Pancreas (tissue), 10 donors: ENCODE results near the gene SCAF8. TPM values are rescaled to one million over a fixed set of nuclear protein-coding genes. Genes with fewer than 3 reads are reported as not detected.
A peak's percentile ranks its signal among the peaks of the same experiment; 100 is the strongest.

Experiments
- ATAC-seq, 4 donors: fragments of 200-7000 bp; cut with Tn5 transposase; one replicate each; pipeline versions ENCODE4 v1.8.0 to v1.9.1; 2020; ENCODE audit warnings: mild to moderate bottlenecking in 4 of 4, moderate library complexity in 4 of 4
- DNase-seq, 6 donors: peaks; one replicate each; pipeline ENCODE4 v3.0.0-alpha.2; 2020
- FAIRE-seq: peaks from 2 replicates; lab custom pipeline; 2012; peaks lifted over from hg19 to GRCh38; lab: Jason Lieb, UNC
- H3K27ac ChIP-seq, 4 donors: fragments of 200-600 bp; sonication (generic); 1 replicate in 3 of 4; 2 replicates in 1 of 4; pipeline versions ENCODE4 v1.5.0 to v1.8.0; 2020
- H3K27me3 ChIP-seq, 4 donors: fragments of 200-600 bp; one replicate each; pipeline ENCODE4 v1.8.0; 2021
- H3K36me3 ChIP-seq, 3 donors: fragments of 200-600 bp; sonication (generic) in 1 of 3; one replicate each; pipeline versions ENCODE4 v1.5.0 to v1.8.0; 2020 to 2021
- H3K4me1 ChIP-seq, 3 donors: fragments of 200-600 bp; one replicate each; pipeline ENCODE4 v1.8.0; 2021
- H3K4me3 ChIP-seq, 4 donors: fragments of 200-600 bp; sonication (generic) in 2 of 4; one replicate each; pipeline versions ENCODE4 v1.5.0 to v1.8.0; 2020 to 2021
- H3K9me3 ChIP-seq, 4 donors: fragments of 200-600 bp; one replicate each; pipeline ENCODE4 v1.8.0; 2021
- WGBS, 2 donors: extraction: QIAGEN DNeasy Blood & Tissue Kit; methylation state at CpG; one replicate each; pipeline ENCODE4 v1.1.7; 2013; 5-methylcytosine and 5-hydroxymethylcytosine counted together
- intact Hi-C, 3 donors: fragments of 100-400 bp; cut with DNase I; formaldehyde crosslinking; loops; one replicate each; pipeline versions ENCODE4 v1.11.1 to v1.14.2; 2022
- polyA plus RNA-seq, 2 donors: library from polyadenylated mRNA; stranded (reverse); fragments of 200-250 nt; gene quantifications; one replicate each; pipeline ENCODE4 v1.2.3, GENCODE V29; 2013
- total RNA-seq, 6 donors: library from RNA; stranded (reverse); fragmentation: NEBNext Ultra II Directional in 4 of 6; extraction: Animal tissue kit (Norgen Biotek cat#: 25700) in 4 of 6; gene quantifications; one replicate each; pipeline versions ENCODE4 v1.2.1 to v1.2.4, GENCODE V29; 2021 to 2023
- TF ChIP-seq, protein P1 (sequence below), 4 donors: fragments of 200-600 bp; sonication (generic) in 3 of 4; IDR thresholded peaks; one replicate each; pipeline versions ENCODE4 v1.5.0 to v1.8.0; 2021; ENCODE audit warnings: antibody characterized with exemption in 4 of 4
- donor health status: healthy with polysubstance abuse.
- donor health status: DM: no; HTN: no; CAD: no; lungs with moderate emphysema.
- donor health status: DM: no; HTN: no; CAD: no.
- donor health status: control.
- donor health status: control.
- donor health status: Bipolar disorder and iron deficiency.
- donor health status: DM: yes; HTN: yes; CAD: no.
- donor health status: DM: no; HTN: no; CAD: no.
- donor health status: DM: no; HTN: no; CAD: no.
- donor health status: DM: yes; HTN: yes; CAD: no.

The SCAF8 gene
- total and polyA plus RNA-seq, 8 donors = 8.3 to 25.4 (median 16.2) TPM

DNA sequence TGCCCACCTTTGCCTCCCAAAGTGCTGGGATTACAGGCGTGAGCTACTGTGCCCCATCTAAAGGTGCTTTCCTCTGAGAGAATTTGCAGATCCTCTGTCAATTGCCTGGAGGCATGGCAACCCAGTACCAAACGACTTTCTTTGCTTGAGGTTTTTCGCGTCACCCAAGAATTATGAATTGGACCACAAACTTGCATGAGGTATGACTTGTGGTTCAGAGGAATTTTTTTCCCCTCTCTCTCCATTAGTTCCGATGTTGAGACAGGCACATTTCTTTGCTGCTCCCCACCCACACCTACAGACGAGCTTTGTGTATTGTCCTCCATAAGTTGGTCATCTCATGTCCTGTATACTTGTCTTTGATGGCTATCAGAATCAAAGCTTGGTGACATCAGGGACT, 11.8 kb upstream of the SCAF8 start:
- ATAC-seq = no peak
- intact Hi-C loops = no loop called here
- H3K36me3 ChIP-seq = no peaks in the 10 kb centered on the region
- TF ChIP-seq, protein P1, sequence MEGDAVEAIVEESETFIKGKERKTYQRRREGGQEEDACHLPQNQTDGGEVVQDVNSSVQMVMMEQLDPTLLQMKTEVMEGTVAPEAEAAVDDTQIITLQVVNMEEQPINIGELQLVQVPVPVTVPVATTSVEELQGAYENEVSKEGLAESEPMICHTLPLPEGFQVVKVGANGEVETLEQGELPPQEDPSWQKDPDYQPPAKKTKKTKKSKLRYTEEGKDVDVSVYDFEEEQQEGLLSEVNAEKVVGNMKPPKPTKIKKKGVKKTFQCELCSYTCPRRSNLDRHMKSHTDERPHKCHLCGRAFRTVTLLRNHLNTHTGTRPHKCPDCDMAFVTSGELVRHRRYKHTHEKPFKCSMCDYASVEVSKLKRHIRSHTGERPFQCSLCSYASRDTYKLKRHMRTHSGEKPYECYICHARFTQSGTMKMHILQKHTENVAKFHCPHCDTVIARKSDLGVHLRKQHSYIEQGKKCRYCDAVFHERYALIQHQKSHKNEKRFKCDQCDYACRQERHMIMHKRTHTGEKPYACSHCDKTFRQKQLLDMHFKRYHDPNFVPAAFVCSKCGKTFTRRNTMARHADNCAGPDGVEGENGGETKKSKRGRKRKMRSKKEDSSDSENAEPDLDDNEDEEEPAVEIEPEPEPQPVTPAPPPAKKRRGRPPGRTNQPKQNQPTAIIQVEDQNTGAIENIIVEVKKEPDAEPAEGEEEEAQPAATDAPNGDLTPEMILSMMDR (IDR thresholded peaks at IDR 0.05) = no peak
- no peaks in the 10 kb centered on the region for H3K4me1 ChIP-seq
- FAIRE-seq = no peak
- no peak overlapping the region for H3K27ac ChIP-seq
- H3K4me3 ChIP-seq = no peak overlapping the region
- no peaks in the 10 kb centered on the region for H3K9me3 ChIP-seq
- no peak for DNase-seq
- 81 to 85% methylated on average over 6 of the region's 6 CpGs for WGBS, 2 donors
- H3K27me3 ChIP-seq = no peaks in the 10 kb centered on the region

DNA sequence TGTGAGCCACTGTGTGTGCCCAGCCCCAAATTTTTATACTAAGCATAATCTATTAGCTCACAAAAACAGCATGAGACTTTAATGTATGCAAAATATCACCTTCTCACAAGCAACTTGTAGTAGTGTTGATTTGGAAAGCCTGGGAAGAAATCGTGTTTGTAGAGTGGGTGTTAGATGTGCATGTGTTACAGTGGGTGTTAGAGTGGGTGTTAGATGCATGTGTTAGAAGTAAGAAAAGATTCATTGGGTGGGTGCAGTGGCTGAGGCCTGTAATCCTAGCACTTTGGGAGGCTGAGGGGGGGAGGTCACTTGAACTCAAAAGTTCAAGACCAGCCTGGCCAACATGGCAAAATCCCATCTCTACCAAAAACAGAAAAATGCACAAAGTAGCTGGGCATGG, 6.3 kb upstream of the SCAF8 start:
- no peaks in the 10 kb centered on the region for H3K36me3 ChIP-seq
- no peaks in the 10 kb centered on the region for H3K27me3 ChIP-seq
- TF ChIP-seq, protein P1 (IDR thresholded peaks at IDR 0.05) = no peak
- ATAC-seq = no peak
- no peaks in the 10 kb centered on the region for H3K9me3 ChIP-seq
- intact Hi-C loops = no loop called here
- WGBS, 2 donors = 69 to 80% methylated on average over 1 of the region's 1 CpG
- no peak for DNase-seq
- no peaks in the 10 kb centered on the region for H3K4me1 ChIP-seq
- H3K27ac ChIP-seq = no peak overlapping the region
- no peak overlapping the region for H3K4me3 ChIP-seq
- FAIRE-seq = no peak

DNA sequence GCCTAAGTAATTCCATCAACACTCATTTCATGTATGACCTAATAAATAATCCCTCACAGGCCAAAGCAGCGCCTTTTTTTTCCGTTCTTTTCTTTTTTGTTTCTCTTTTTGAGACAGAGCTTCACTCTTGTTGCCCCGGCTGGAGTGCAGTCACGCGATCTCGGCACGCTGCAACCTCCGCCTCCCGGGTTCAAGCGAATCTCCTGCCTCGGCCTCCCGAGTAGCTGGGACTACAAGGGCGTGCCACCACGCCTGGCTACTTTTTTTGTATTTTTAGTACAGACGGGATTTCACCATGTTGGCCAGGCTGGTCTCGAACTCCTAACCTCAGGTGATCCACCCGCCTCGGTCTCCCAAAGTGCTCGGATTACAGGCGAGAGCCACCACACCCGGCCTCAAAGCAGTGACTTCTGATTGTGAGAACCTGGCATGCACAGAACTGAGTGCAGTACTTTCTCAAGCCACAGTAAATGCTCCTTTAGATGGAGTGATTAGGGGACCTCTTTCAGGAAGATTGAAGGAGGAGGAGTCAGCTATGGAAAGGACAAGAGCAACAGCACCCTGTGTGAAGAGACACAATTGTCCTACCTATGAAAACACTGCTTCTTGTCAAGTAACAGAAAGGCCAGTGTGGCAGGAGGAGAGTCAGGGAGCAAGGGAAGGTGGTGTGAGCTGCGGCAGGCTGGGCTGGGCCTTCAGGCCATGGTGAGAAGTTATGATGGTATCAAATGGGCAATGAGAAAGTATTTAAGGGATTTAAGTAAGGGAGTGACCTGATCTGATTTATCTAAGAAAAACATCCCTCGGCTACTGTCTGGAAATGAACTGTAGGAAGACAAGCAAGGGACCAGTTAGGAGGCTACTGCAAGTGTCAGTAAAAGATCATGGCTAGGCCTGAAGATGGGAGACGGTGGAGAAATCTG, 1.7 kb upstream of the SCAF8 start:
- no peak overlapping the region for H3K4me3 ChIP-seq
- H3K4me1 ChIP-seq = peaks cover 11 to 24% (median 12%) of the 10 kb centered on the region in 3 donors
- intact Hi-C loops = no loop called here
- DNase-seq (no peak), ATAC-seq (no peak), FAIRE-seq (no peak)
- TF ChIP-seq, protein P1 (IDR thresholded peaks at IDR 0.05) = no peak
- H3K36me3 ChIP-seq = no peaks in the 10 kb centered on the region
- no peaks in the 10 kb centered on the region for H3K9me3 ChIP-seq
- H3K27me3 ChIP-seq = no peaks in the 10 kb centered on the region
- H3K27ac ChIP-seq = no peak overlapping the region
- 90 to 91% methylated on average over 24 of the region's 24 CpGs for WGBS, 2 donors

DNA sequence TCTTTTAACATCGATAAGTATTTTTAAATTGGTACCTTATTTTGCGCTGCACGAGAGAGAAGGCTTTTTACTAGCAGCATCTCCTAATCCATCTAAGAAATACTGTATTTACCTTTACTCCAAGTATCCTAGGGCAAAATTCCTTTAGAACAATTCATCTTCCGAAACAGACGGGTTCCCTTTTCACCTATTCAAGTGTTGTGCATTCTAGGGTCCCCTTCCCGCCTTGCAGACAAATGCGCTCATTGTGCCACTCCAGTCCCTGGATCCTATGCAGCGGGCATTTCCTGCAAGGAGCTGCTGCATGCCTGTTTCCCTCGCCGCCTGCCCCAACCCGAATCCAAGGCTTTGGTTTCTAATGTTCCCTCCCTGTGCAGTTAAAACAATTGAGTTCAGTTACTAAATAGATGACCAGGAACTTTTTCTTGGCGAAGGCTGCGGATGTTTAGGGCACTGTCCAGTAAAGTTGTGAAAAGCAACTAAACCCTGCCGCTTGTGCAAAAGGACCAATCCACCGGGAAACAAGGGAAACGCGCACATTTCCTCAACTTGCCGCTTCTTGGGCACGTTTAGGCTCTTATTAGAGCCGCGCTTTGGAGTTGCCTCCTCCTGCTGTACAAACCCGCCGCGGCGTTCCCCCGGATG, 556 bp upstream of the SCAF8 start:
- FAIRE-seq = no peak
- TF ChIP-seq, protein P1 (IDR thresholded peaks at IDR 0.05) = no peak
- intact Hi-C loops = no loop called here
- Histone ChIP-seq H3K27ac (peak overlapping the region; percentile 99 to 100 (median 100)), H3K9me3 (no peaks in the 10 kb centered on the region), H3K36me3 (no peaks in the 10 kb centered on the region), H3K27me3 (no peaks in the 10 kb centered on the region), H3K4me3 (peak overlapping the region; percentile 97 to 100 (median 100)), H3K4me1 (peaks cover 12 to 35% (median 20%) of the 10 kb centered on the region in 3 donors)
- peak in 2 of 4 donors; percentile 9 to 11 for ATAC-seq
- 4% methylated on average over 26 of the region's 26 CpGs for WGBS, 2 donors
- peak in 5 of 6 donors; percentile 28 to 66 (median 46) for DNase-seq
